Endometrium (tissue), 2 donors: ENCODE data around the gene ADAMTS2.

Source experiments
- FAIRE-seq: peaks from 2 replicates; lab custom pipeline; 2012; peaks lifted over from hg19 to GRCh38; lab: Jason Lieb, UNC
- donor health status: control.
- donor health status: control.

Gene ADAMTS2

GRCh38 chr5:179215576-179215975 is 129.7 kb downstream of the ADAMTS2 start:
- FAIRE-seq = no peak

- FAIRE-seq = peak; percentile 48
Measured at GRCh38 chr5:179214678-179215077, 130.6 kb downstream of the ADAMTS2 start.

- no peak for FAIRE-seq
Measured at GRCh38 chr5:179212870-179213269, 132.4 kb downstream of the ADAMTS2 start.

GRCh38 chr5:179211631-179212030 is 133.6 kb downstream of the ADAMTS2 start:
- FAIRE-seq = no peak

GRCh38 chr5:179211068-179211467 is 134.2 kb downstream of the ADAMTS2 start:
- no peak for FAIRE-seq

DNA sequence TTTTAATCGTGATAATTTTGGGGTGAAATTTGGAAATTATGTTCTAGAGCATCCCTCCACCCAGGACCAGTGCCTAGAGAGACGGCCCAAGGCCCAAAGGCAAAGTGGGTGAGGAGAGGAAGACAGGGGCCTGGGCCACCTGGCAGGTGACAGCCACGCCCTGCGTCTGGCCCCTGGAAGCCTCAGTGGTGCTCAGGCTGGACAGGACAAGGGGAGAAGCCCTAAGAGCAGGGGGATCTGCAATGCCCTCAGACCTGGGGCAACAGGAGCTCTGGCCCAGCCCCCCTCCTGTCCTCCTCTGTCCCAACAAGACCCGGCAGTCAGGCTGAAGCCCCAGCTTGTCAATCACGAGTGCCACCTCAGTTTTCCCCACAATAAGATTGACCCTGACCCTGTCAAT is 134.8 kb downstream of the ADAMTS2 start:
- FAIRE-seq = no peak

DNA sequence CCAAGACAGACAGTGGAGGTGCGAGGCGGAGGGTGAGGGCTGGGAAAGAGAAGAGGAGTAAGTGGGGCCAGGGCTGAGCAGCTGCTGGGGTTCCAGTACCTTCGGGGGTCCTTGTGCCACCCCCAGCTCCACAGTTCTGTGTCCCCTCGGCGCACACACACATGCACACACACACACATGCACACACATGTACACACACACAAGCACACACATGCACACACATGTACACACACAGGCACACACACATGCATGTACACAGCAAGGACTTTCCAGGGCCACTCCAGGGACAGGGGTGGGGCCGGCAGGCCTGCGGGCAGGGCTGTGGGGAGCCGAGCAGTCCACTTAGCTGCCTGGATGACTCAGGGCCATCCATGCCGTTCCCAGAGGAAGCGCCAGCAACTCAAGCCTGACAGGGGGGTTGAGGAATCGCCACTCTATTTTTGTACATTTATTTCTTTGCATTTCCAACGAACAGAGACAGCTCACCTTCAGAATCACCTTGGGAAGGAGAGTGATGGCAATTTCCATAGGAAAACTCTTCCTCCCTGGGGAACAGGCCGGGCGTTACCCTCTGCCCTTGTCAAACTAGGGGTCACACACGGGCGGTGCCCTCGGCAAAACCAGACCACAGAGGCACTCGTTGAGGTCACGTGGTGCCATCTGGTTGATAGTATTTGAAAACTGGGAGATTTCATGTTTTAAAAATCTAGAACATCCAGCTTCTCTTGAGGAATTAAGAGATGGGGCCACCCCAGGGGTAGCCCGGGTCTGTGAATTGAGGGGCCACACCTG is 135.7 kb downstream of the ADAMTS2 start:
- no peak for FAIRE-seq

DNA sequence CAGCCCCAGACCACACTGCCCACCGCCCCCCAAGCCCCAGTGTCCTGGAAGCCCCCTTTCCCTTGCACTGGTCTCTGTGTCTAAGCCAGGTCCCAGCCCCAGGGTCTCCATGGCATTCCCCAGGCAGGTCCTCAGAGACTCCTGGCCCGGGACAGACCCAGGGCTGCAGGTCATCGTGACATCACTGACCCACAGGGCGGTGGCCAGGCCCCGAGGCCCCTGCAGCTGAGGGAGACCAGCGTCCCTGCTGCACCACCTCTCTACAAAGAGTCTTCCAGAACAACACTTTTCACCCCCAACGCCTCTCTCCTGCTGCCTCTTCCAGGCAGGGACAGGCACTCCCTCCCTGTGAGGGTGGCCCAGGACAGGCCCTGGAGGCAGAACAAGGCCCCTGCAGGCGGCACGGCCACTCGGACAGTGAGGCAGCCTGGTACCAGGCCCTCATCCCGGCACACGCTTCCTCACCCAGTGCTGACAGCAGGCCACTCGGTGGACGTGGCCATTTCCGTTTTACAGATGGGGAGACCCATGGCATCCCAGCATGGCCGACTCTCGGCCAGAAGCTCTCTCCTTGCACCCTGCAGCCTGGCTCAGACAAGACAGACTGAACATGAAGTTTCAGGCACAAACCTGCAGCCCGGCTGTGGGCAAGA is 136.4 kb downstream of the ADAMTS2 start:
- no peak for FAIRE-seq

GRCh38 chr5:179207920-179208705 is 137.1 kb downstream of the ADAMTS2 start:
- no peak for FAIRE-seq

- no peak for FAIRE-seq
Measured at GRCh38 chr5:179207470-179207869, 137.8 kb downstream of the ADAMTS2 start.

DNA sequence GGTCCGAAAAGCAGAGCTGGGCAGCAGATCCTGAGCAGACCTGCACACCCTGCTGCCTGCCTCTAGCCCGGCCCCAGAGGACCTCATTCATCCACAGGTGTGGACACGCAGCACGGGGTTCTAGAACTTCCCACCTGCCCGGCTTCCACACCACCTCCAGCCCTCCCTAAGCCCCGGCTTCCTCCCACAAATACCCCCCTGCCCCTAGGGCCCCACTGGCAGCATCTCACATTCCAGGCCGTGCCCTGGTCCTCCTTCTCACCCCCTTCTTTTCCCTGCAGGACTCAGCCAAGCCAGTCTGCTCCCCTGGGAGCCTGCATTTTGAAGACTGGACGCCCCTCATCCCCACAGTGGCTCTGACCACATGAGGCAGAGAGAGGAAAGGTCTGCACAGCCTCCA is 138.9 kb downstream of the ADAMTS2 start:
- FAIRE-seq = no peak

DNA sequence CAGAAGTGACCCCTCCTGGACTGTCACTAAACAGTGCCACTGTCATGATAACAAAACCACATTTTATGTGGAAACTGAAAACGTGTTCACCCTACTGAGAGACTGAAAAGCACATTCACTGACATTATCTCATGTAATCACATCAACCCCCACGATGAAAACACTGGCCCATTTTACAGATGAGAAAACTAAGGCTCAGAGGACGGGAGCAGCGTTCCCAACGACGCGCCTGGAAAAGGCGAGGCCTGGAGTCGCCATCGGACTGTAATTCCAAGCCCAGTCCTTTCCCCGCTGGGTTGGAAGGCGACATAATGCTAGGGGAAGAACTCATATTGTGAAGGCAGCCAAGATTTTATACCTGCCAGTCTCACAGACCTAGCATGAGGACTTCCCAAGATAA is 140.0 kb downstream of the ADAMTS2 start:
- no peak for FAIRE-seq

DNA sequence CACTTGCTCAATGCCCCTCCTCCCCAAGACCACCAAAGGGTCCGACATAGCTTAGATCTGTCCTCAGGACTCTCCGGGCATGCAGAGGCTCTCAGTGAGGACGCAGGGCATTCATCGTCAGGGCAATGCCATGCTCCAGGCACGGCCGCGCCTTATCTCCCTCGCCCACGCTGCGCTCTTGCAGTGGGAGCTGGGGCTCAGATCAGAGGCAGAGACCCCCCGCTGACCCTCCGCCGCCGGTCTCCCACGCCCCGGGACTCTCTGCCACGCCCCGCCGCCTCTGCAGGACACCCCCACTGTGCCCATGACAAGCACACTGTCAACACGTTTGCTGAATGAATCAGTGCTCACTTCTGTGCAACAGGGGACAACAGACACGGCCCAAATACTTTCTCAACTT is 140.7 kb downstream of the ADAMTS2 start:
- no peak for FAIRE-seq

- FAIRE-seq = no peak
Measured at GRCh38 chr5:179203248-179203647, 142.0 kb downstream of the ADAMTS2 start.

DNA sequence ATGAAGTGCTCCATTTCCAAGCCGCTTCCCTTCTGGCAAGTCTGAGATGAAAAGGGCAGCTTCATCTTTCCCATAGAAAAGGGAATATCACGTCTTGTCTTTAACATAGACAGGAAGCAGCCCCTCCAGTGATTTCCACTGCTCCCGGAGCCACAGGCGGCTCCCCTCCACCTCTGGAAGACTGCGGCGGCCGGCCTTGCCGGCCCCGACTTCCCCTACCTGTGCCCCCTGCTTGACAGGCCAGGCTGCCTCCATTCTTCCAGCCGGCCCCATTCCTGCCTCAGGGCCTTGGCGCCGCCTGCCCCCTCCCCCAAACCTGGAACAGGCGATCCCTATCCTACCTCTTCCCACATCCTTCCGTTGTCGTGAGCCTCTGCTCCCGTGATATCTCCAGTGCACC is 143.3 kb downstream of the ADAMTS2 start:
- FAIRE-seq = no peak

GRCh38 chr5:179199246-179199645 is 146.0 kb downstream of the ADAMTS2 start:
- no peak for FAIRE-seq

GRCh38 chr5:179198825-179199224 is 146.4 kb downstream of the ADAMTS2 start:
- FAIRE-seq = no peak

- no peak for FAIRE-seq
Measured at GRCh38 chr5:179196405-179197079, 148.7 kb downstream of the ADAMTS2 start.

GRCh38 chr5:179195561-179196404 is 149.5 kb downstream of the ADAMTS2 start:
- no peak for FAIRE-seq

DNA sequence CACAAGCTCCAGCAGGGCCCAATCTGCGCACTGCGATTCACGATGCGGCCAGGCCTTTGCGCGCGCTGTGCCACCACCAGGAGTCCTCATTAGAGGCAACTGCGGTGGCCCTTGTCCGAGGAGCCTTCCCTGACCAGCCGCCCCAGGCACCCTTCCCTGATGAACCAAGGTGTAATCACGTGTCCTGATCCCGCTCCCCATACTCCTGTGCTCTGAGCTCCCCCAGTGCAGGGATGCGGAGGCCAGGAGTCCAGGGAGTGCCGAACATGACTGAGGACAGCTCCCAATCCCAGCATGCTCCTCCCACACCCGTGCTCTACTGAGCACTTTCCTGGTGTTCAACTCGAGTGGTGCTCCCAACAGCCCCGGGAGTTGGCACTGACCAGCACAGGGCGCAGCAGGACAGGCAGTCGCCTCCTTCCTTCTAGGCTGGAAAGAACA is 150.3 kb downstream of the ADAMTS2 start:
- FAIRE-seq = no peak

DNA sequence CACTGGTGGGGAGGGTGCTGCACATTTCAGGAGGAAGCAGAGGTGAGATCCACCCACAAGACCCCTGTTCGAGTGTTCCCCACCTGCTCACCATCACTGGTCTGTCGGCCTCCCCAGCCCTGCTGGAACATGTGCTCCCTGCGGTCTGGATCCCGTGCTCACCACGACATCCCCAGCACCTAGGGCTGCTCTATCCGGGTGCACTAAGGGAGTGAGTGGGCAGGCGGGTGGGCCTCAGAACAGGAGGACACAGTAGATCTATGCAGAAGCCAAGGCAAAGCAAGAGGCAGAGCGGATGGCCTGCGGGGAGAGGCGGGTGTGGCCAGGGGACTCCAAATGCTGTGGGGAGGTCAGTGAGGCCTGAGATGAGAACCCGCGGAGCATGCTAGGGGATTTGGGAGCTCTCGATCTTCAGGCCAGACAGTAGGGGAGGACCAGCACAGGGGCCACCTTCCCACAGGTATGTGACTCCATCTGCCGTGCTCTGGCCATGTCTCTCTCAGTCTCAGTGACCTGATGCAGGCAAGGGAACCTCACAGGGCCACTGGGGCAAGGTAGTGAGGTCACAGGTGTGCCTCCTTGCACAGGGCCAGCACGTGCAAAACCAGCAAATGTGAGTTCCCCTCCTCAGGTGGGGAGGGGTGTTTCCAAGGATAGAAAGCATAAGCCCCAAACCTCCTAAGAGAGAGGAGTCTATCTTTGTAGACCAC is 150.9 kb downstream of the ADAMTS2 start:
- FAIRE-seq = no peak
